GM12801 (cell line): ENCODE measurements around the gene GPR183.

Experiments used
- CTCF ChIP-seq: IDR thresholded peaks from one replicate; pipeline ENCODE4 v1.5.1; 2011; ENCODE audit warnings: control low read depth; ENCODE audit not compliant: insufficient read length; ENCODE audit errors: extremely low read depth

Gene GPR183

GRCh38 chr13:99335087-99335486 lies 27.9 kb upstream of the GPR183 start:
- TF ChIP-seq CTCF, result no peak

- TF ChIP-seq CTCF, result no peak
Observed at GRCh38 chr13:99334221-99334620, 27.0 kb upstream of the GPR183 start.

- no peak for TF ChIP-seq CTCF
Observed at GRCh38 chr13:99332456-99332855, 25.3 kb upstream of the GPR183 start.

GRCh38 chr13:99331881-99332293 lies 24.7 kb upstream of the GPR183 start:
- TF ChIP-seq CTCF, result no peak

GRCh38 chr13:99330942-99331341 lies 23.7 kb upstream of the GPR183 start:
- TF ChIP-seq CTCF, result no peak

- TF ChIP-seq CTCF, result no peak
Observed at GRCh38 chr13:99329477-99329876, 22.3 kb upstream of the GPR183 start.

- TF ChIP-seq CTCF, result no peak
Observed at GRCh38 chr13:99327761-99328160, 20.6 kb upstream of the GPR183 start.

GRCh38 chr13:99327126-99327525 lies 19.9 kb upstream of the GPR183 start:
- no peak for TF ChIP-seq CTCF
